Globus pallidus (tissue), 1 donor: ENCODE results near the gene TLCD1.
A peak's percentile ranks its signal among the peaks of the same experiment; 100 is the strongest.

ENCODE experiments used
- DNase-seq: peaks from one replicate; pipeline ENCODE4 v3.0.0-alpha.2; 2015; ENCODE audit warnings: low spot score

Gene TLCD1

DNA sequence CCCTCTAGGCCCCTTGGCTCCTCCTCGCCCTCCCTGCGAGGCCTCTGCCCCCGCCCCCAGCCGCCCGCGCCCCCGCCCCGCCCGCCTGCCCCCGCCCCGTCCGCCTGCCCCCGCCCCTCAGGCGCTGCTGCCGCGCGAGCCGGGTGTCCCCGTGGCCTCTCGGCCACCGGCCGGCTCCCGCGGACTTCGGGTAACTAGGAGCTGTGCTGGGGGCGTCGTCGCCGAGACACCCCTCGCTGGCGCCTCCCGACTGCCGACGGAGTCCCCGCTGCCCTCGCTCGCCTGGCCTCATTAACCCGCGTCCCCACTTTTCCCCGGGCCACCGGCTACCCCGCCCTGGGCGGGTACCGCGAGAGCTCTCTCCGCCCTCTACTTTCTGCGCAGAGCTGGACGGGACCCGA, at the start of gene TLCD1:
TLCD1 (minus strand) TSS at position 8 of the 401 bp plus-strand sequence. CDS start 136 bp downstream, outside the sequence.
- no peak for DNase-seq

GRCh38 chr17:28774206-28774605, 48.2 kb upstream of the TLCD1 start:
- no peak for DNase-seq

DNA sequence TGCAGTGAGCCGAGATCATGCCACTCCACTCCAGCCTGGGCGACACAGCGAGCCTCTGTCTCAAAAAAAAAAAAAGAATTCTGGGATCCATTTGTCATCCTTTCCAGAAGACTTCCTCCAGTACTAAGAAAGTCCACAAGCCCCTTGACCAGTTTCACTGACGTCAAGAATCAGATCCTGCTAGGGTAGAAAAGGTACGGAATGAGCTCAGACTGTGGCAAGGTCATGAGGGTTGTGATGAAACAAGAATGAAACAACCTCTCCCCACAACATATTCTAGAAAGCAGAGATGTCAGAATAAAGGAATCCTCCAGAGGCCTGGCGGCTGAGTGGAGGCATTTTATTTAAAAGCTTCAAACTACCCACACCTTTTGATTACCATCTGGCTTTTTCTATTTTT, 47.7 kb upstream of the TLCD1 start:
- no peak for DNase-seq

DNA sequence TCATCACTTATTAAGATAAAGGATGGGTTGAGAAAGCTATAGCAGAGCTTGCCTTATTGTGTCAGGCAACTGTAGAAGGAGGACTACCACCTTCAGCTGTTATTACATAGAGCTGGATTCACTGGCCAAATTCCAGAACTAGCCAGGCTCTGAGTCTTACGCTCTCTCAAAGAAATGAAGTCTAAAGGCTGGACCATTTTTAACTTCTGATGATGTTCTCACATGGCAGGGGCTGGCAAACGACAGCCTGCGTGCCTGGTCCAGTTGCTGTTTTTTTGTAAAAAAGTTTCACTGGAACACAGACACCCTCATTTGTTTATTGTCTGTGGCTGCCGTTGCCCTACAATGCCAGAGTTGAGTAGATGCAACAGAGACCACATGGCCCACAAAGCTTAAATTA, 39.0 kb upstream of the TLCD1 start:
- DNase-seq, result no peak

DNA sequence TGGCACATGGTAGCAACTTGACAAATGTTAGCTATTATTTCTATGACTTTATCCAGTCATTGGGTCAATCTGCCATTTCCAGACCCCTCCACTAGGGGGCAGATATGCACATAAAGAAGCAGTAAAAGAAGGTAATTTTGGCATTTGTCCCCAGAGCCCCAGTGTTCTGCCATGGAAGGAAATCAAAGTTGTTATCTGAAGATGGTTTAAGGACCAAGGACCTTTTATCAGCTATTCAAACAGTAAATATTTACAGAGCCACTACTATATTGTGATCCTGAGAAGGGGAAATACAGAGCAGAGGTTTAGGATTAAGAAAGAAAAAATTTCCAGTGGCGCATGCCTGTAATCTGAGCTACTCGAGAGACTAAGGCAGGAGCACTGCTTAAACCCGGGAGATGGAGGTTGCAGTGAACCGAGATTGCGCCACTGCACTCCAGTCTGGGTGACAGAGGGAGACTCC, 37.8 kb upstream of the TLCD1 start:
- peak; percentile 79 for DNase-seq

DNA sequence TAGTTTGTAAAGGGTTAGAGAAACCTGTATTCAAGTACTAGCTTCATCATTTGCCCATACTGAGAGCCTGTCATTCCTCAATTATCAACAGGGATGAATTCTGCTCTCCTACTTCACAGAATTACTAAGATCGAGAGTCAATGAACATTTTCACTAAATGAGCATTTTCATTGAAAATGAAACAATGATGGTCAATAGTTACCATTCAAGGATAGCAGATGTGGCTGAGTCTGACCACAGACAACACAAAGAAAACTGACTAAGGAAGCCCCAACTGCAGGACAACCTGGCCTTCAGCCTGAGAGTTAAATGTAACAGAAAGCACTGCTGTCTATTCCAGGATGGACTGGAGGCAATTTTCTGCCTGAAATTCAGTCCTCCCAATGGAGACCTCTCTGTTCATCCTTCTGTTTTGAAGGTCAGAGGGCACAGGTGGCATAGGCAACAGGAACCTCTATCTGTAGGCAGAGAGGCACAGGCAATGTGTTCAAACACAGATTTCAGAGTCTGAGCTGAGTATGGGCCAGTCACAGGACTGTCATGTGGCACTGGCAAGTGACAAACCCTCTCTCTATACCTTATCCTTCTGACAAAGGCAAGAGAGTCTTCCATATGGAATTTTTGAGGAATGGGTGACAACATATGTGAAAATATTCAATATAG, 37.2 kb upstream of the TLCD1 start:
- DNase-seq, result no peak

DNA sequence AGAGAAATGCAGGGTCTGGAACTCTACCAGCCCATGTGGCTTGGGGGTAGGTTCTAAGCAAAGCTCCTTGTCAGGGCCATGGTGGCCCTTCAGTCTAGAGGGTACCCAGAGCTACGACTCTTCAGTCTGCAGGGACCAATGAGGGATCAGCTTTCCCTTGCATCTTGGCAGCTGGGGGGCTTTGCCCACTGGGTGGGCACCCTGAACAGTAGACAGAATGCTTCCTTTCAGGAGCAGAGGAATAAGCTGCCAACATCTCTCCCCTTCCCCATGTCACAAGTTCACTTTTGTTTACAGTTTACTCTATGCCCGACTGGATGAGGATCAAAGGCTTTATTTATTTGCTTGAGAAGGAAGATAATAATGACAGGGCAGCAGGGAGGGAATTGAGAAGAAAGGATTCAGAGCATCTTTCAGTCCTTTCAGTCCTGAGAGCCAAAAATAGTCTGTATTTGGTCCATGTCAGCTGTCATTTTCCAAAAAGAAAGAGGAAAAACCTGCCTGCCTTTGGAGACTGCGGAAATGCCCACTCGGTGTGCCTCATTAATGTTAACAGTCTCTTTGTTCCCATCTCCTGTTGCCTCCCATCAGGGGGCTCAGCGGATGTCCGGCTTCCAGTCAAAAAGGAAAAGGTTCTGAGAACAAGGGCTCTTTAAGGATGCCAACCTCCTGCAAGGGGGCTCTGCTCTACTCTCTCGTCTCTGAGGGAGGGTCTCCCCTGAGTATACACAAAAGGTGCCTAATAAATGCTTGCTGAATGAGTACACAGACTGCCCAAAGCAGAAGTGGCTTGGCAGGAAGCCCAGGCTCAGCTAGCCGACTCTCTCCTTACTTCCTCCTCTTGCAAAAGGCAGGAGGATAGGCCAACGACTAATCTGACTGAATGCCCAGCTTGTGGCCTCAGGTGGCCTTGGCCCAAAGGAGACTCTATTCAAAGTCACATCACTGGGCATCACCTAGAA, 34.8 kb upstream of the TLCD1 start:
- DNase-seq, result no peak

DNA sequence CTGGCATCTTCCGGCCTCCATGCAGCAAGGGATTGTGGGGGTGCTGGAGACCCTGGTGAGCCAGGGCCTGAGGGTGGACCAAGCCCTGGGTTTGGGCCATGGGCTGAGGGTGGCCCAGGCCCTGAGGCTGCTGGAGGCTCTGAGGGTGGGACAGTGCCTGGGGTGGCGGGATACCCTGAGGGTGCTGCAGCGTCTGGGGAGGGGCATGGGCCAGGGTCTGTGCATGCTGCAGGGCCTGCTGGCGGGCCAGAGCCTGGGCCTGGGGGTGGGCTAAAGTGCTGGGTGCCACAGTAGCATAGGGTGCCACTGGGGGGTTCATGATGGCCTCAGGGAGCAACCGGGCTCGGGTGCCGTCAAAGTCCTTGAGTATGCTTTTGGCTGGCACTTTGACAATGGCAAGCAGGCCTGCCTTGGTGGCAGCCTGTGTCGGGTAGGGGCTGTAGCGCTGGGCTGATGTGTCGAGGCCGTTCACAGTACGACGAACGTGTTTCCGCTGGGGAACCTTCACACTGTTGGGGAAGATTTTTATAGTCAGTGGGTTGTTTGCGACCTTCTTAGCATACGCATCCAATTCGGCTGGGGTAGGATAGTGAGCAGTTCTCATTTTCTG, 33.3 kb upstream of the TLCD1 start:
- no peak for DNase-seq

- DNase-seq, result no peak
Measured at GRCh38 chr17:28758411-28759121, 32.5 kb upstream of the TLCD1 start.

DNA sequence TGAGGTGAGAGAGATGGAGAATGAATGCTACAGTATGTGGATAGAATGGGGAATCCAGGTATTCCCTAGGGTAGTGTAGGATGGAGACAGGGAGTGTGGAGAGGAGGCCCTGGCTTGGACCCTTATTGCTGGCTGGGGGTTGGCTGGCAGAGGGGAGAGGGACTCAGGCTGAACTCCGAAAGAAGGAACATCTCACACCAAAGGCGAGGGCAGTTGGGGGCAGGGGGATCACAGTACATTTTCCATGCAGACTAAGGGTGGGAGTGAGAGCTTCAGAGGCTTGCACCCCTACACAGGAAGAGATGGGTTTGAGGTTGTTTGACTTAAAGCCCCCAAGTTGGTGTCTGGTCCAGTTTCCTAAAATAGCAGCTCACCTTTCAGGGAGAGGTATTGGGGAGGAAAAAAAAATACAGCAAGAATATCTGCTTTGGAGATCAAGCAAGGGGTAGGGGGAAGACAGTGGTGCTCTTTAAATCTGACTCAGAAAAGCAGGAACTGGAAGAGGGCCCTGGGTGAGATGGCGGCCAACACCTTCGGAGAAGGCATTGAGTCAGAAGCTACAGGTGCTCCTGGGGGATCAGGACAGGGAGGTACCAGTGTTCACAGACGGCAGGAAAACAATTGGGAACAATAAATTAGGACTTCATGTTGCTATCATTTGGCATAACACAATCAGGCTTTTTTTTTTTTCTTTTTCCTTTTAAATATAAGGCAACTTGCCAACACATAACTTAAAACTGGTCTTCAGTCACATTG, 30.2 kb upstream of the TLCD1 start:
- no peak for DNase-seq

DNA sequence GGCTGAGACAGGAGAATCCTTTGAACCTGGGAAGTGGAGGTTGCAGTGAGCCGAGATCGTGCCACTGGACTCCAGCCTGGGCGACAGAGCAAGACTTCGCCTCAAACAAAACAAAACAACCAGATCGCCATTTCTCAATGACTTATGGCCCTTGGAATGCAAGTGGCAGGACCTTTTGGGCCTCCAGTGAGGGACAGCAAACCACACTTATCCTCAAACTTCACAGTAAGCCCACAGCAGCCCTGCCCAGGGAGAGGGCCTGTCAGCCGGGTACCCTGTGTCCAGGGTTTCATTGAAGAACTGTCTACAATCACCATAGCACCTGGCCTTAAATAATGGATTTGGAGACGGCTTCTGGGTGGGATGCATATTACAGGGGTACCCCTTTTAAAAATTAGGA, 29.5 kb upstream of the TLCD1 start:
- no peak for DNase-seq

- no peak for DNase-seq
Measured at GRCh38 chr17:28751600-28752366, 25.8 kb upstream of the TLCD1 start.

GRCh38 chr17:28750178-28751047, 24.4 kb upstream of the TLCD1 start:
- DNase-seq, result peak; percentile 91

- DNase-seq, result no peak
Measured at GRCh38 chr17:28749516-28750177, 23.6 kb upstream of the TLCD1 start.

DNA sequence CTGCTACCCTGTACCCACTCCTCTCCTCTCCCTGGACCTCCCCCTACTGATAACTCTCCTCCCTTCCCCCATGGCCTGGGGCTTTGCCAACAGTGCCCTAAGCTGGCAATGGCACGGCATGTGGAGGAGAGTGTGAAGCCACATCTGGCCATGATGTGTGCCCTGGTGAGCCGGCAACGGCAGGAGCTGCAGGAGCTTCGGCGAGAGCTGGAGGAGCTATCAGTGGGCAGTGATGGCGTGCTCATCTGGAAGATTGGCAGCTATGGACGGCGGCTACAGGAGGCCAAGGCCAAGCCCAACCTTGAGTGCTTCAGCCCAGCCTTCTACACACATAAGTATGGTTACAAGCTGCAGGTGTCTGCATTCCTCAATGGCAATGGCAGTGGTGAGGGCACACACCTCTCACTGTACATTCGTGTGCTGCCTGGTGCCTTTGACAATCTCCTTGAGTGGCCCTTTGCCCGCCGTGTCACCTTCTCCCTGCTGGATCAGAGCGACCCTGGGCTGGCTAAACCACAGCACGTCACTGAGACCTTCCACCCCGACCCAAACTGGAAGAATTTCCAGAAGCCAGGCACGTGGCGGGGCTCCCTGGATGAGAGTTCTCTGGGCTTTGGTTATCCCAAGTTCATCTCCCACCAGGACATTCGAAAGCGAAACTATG, 23.0 kb upstream of the TLCD1 start:
- DNase-seq, result no peak

GRCh38 chr17:28747801-28748750, 22.0 kb upstream of the TLCD1 start:
- DNase-seq, result no peak

- peak; percentile 78 for DNase-seq
Measured at GRCh38 chr17:28747051-28747691, 21.1 kb upstream of the TLCD1 start.
